DMS153 treated with DMSO at 0.1 percent for 48 hours (cell line): Measurements from ENCODE around the gene PSTPIP2.
"Not testable (repeated sequence)": the region's sequence is repeated elsewhere in the genome, so short reads cannot be mapped to it uniquely, and the experiment has no call there.

ENCODE experiments used
- DNase-seq: peaks from one replicate; lab custom pipeline; 2025; ENCODE audit not compliant: unreplicated experiment; lab: John Stamatoyannopoulos, UW

Gene PSTPIP2

GRCh38 chr18:46071653-46072375, at the start of gene PSTPIP2:
Gene PSTPIP2, minus strand, starts transcription at chr18:46072260. Its CDS starts 72 bp downstream, at chr18:46072188.
- DNase-seq, result no peak

GRCh38 chr18:46113751-46114150, 41.7 kb upstream of the PSTPIP2 start:
- DNase-seq, result no peak

GRCh38 chr18:46110406-46110805, 38.3 kb upstream of the PSTPIP2 start:
- DNase-seq, result no peak

GRCh38 chr18:46109386-46109785, 37.3 kb upstream of the PSTPIP2 start:
- no peak for DNase-seq

- peak; percentile 91 for DNase-seq
Measured at GRCh38 chr18:46104128-46104911, 32.3 kb upstream of the PSTPIP2 start, which contains the start of gene HAUS1. Gene HAUS1, plus strand, starts transcription at chr18:46104385. Its CDS starts 27 bp downstream, at chr18:46104412.

- DNase-seq, result no peak
Measured at GRCh38 chr18:46099463-46099862, 27.4 kb upstream of the PSTPIP2 start.

- DNase-seq, result no peak
Measured at GRCh38 chr18:46098616-46098933, 26.5 kb upstream of the PSTPIP2 start.

GRCh38 chr18:46097801-46098615, 25.9 kb upstream of the PSTPIP2 start, which contains the start of gene ATP5F1A:
Gene ATP5F1A, minus strand, starts transcription at chr18:46098296. Its CDS starts 65 bp downstream, at chr18:46098231.
- DNase-seq, result peak; percentile 51

GRCh38 chr18:46097431-46097800, 25.4 kb upstream of the PSTPIP2 start:
- DNase-seq, result no peak

GRCh38 chr18:46096651-46097300, 24.7 kb upstream of the PSTPIP2 start:
- DNase-seq, result no peak

- no peak for DNase-seq
Measured at GRCh38 chr18:46095532-46095931, 23.5 kb upstream of the PSTPIP2 start.

- DNase-seq, result not testable (repeated sequence)
Measured at GRCh38 chr18:46088501-46088900, 16.4 kb upstream of the PSTPIP2 start.

GRCh38 chr18:46084431-46084830, 12.4 kb upstream of the PSTPIP2 start:
- DNase-seq, result no peak

GRCh38 chr18:46080156-46080555, 8.1 kb upstream of the PSTPIP2 start:
- DNase-seq, result no peak

GRCh38 chr18:46079336-46079735, 7.3 kb upstream of the PSTPIP2 start:
- no peak for DNase-seq

- peak; percentile 57 for DNase-seq
Measured at GRCh38 chr18:46073474-46074331, 1.6 kb upstream of the PSTPIP2 start.

GRCh38 chr18:46072959-46073358, 899 bp upstream of the PSTPIP2 start:
- no peak for DNase-seq

GRCh38 chr18:46072376-46072867, 362 bp upstream of the PSTPIP2 start:
- no peak for DNase-seq

GRCh38 chr18:46070815-46071652, 1.0 kb downstream of the PSTPIP2 start:
- no peak for DNase-seq
